ENCODE data around the gene KRTAP5-2. TPM values are rescaled to one million over a fixed set of nuclear protein-coding genes. Genes with fewer than 3 reads are reported as not detected.

KRTAP5-2 gene
- total and polyA plus RNA-seq, 2 of the 4 experiments (the other 2 are of a cell fraction) = not detected

- H3K9ac ChIP-seq (ENCODE audit: low read depth, low read length) = no peak overlapping the region
- ATAC-seq (ENCODE audit: low read depth) (no peak), DNase-seq (no peak)
- H2AFZ ChIP-seq (replicated peaks; ENCODE audit: low read length, poor library complexity) = no peak overlapping the region
- 63% methylated on average over 3 of the region's 20 CpGs; no CpG with 5 or more reads in 1 of the 2 experiments for WGBS, 2 experiments (ENCODE audit: extremely low coverage in 2 of 2, insufficient read length in 1 of 2)
- ChIA-PET POLR2A (ENCODE audit: unreplicated experiment) (no interaction called here), CTCF (interaction anchor here (0.8 to 1.6 kb wide), 3 partner anchors 8 to 29 kb away, joined by 3 to 7 read pairs (median 4); no protein-coding TSS in a partner anchor)
- H2BK20ac ChIP-seq (ENCODE audit: low read depth, low read length) = no peak overlapping the region
- H3K79me1 ChIP-seq (ENCODE audit: low read depth in 1 of 2, low read length in 2 of 2) = peaks cover 15 to 41% of the 10 kb centered on the region in 2 experiments; a peak in 2 of 4 replicates
- H2BK15ac ChIP-seq (ENCODE audit: low read depth, low read length) = no peak overlapping the region
- H3K9me1 ChIP-seq (ENCODE audit: insufficient read depth, low read length) = peaks cover 9% of the 10 kb centered on the region
- no peak overlapping the region for H2AK5ac ChIP-seq (ENCODE audit: low read depth, low read length)
- H3K27me3 ChIP-seq (ENCODE audit: control insufficient read depth, insufficient read depth, low read length) = no peaks in the 10 kb centered on the region
- BruUV-seq (replicated peaks) = no TSS peak
- H3K27ac ChIP-seq (ENCODE audit: insufficient read depth, low read length) = no peak overlapping the region
- no peak overlapping the region for H2BK5ac ChIP-seq (ENCODE audit: low read depth, low read length, poor library complexity, severe bottlenecking)
- H3K4me3 ChIP-seq (ENCODE audit: insufficient read depth, low read depth, low read length) = no peak overlapping the region
- no peak overlapping the region for H4K8ac ChIP-seq (ENCODE audit: low read depth in 2 of 2, low read length in 2 of 2)
- H3K56ac ChIP-seq (ENCODE audit: extremely low read depth, insufficient read depth, low read length) = no peak overlapping the region
- dilution Hi-C loops (cut with HindIII; ENCODE audit: low sequenced_read_pairs, unreplicated experiment) (no loop called here), intact Hi-C loops (cut with micrococcal nuclease) (no loop called here), in situ Hi-C loops (cut with MboI; ENCODE audit: low sequenced_read_pairs) (no loop called here)
- no peak overlapping the region for H2BK120ac ChIP-seq (ENCODE audit: low read depth, low read length)
- no peak overlapping the region for H3K4ac ChIP-seq (ENCODE audit: low read depth, low read length)
- H4K5ac ChIP-seq (ENCODE audit: low read depth, low read length) = no peak overlapping the region
- H3K9me3 ChIP-seq (ENCODE audit: control insufficient read depth, insufficient read depth, low read length) = no peaks in the 10 kb centered on the region
- H4K20me1 ChIP-seq (ENCODE audit: insufficient read depth, low read length) = peaks cover 77% of the 10 kb centered on the region
- H3K18ac ChIP-seq (ENCODE audit: low read depth, low read length) = no peak overlapping the region
- H3K23ac ChIP-seq (ENCODE audit: low read depth, low read length) = no peak overlapping the region
- no peak overlapping the region for H4K91ac ChIP-seq (ENCODE audit: insufficient read depth, low read depth, low read length)
- no peak overlapping the region for H3K4me2 ChIP-seq (ENCODE audit: low read depth, low read length)
- TF ChIP-seq BHLHE40 (IDR thresholded peaks at IDR 0.05; ENCODE audit: low read depth, low read length) (no peak), CTCF (conservative IDR thresholded peaks at IDR 0.05; ENCODE audit: low read depth, low read length) (0 out of 2 replicates have a peak, but pooled peaks have one; percentile 5)
- H3K14ac ChIP-seq (replicated peaks; ENCODE audit: low read depth, low read length) = no peak overlapping the region
- no peak overlapping the region for H2AK9ac ChIP-seq (replicated peaks; ENCODE audit: low read depth, low read length, poor library complexity)
- H3K36me3 ChIP-seq (ENCODE audit: control insufficient read depth, insufficient read depth, low read length) = peaks cover 7% of the 10 kb centered on the region
- H3K4me1 ChIP-seq (ENCODE audit: control insufficient read depth, insufficient read depth, low read length) = peaks cover 11% of the 10 kb centered on the region
Measured at GRCh38 chr11:1566381-1567051, 31.6 kb downstream of the KRTAP5-2 start.
